Measurements from ENCODE around the gene RRAD. TPM values are rescaled to one million over a fixed set of nuclear protein-coding genes. Genes with fewer than 3 reads are reported as not detected.
A peak's percentile ranks its signal among the peaks of the same experiment; 100 is the strongest.
"Not testable (repeated sequence)": the region's sequence is repeated elsewhere in the genome, so short reads cannot be mapped to it uniquely, and the experiment has no call there.

The RRAD gene
- total and polyA plus RNA-seq, 4 donors: 31.8 to 42.3 (median 35.7) TPM

DNA sequence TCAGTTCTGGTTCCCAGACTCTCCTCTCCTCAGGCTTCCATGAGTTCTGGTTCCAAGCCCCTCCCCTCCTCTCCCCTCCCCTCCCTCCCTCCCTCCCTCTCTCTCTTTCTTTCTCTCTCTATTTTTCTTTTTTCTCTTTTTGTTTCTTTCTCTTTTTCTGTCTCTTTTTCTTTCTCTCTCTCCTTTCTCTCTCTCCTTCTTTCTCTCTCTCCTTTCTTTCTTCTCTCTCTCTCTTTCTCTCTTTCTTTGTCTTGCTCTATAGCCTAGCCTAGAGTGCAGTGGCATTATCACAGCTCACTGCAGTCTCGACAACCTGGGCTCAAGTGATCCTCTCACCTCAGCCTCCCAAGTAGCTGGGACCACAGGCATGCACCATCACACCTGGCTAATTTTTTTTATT lies 34.9 kb upstream of the RRAD start:
- ATAC-seq (ENCODE audit: insufficient read depth, low FRiP score) (no peak), DNase-seq (no peak)
- Histone ChIP-seq H3K36me3 (ENCODE audit: control insufficient read depth in 4 of 4, insufficient read depth in 4 of 4, low read length in 4 of 4) (no peaks in the 10 kb centered on the region), H3K9ac (ENCODE audit: insufficient read depth in 1 of 2, low read length in 2 of 2) (no peak overlapping the region), H3K9me3 (ENCODE audit: control insufficient read depth in 4 of 4, insufficient read depth in 3 of 4, low read length in 3 of 4) (no peaks in the 10 kb centered on the region), H3K27me3 (ENCODE audit: control insufficient read depth in 3 of 3, insufficient read depth in 3 of 3, low read length in 2 of 3) (no peaks in the 10 kb centered on the region), H3K4me1 (ENCODE audit: control insufficient read depth in 5 of 5, insufficient read depth in 5 of 5, low read length in 5 of 5) (peaks cover 0 to 7% (median 0%) of the 10 kb centered on the region in 5 donors), H3K4me3 (no peak overlapping the region), H3K27ac (ENCODE audit: low read depth in 1 of 2, low read length in 1 of 2) (no peak overlapping the region)
- TF ChIP-seq CTCF (IDR thresholded peaks at IDR 0.05; ENCODE audit: control extremely low read depth, extremely low read depth): no peak
- 86 to 90% methylated on average over 1 of the region's 1 CpG for WGBS, 2 donors

- H3K9me3 ChIP-seq (ENCODE audit: control insufficient read depth in 4 of 4, insufficient read depth in 3 of 4, low read length in 3 of 4): no peaks in the 10 kb centered on the region
- DNase-seq (no peak), ATAC-seq (ENCODE audit: insufficient read depth, low FRiP score) (peak; percentile 35)
- no peak overlapping the region for H3K4me3 ChIP-seq
- no peaks in the 10 kb centered on the region for H3K36me3 ChIP-seq (ENCODE audit: control insufficient read depth in 4 of 4, insufficient read depth in 4 of 4, low read length in 4 of 4)
- no peak for TF ChIP-seq CTCF (IDR thresholded peaks at IDR 0.05; ENCODE audit: control extremely low read depth, extremely low read depth)
- H3K9ac ChIP-seq (ENCODE audit: insufficient read depth in 1 of 2, low read length in 2 of 2): no peak overlapping the region
- H3K27me3 ChIP-seq (ENCODE audit: control insufficient read depth in 3 of 3, insufficient read depth in 3 of 3, low read length in 2 of 3): no peaks in the 10 kb centered on the region
- H3K4me1 ChIP-seq (ENCODE audit: control insufficient read depth in 5 of 5, insufficient read depth in 5 of 5, low read length in 5 of 5): peaks cover 0 to 7% (median 0%) of the 10 kb centered on the region in 5 donors
- H3K27ac ChIP-seq (ENCODE audit: low read depth in 1 of 2, low read length in 1 of 2): no peak overlapping the region
- WGBS, 2 donors: 40 to 56% methylated on average over 5 of the region's 5 CpGs
Observed at GRCh38 chr16:66959704-66960161, 34.4 kb upstream of the RRAD start.

- no peak overlapping the region for H3K4me3 ChIP-seq
- no peak for TF ChIP-seq CTCF (IDR thresholded peaks at IDR 0.05; ENCODE audit: control extremely low read depth, extremely low read depth)
- no peaks in the 10 kb centered on the region for H3K36me3 ChIP-seq (ENCODE audit: control insufficient read depth in 4 of 4, insufficient read depth in 4 of 4, low read length in 4 of 4)
- H3K27ac ChIP-seq (ENCODE audit: low read depth in 1 of 2, low read length in 1 of 2): no peak overlapping the region
- H3K27me3 ChIP-seq (ENCODE audit: control insufficient read depth in 3 of 3, insufficient read depth in 3 of 3, low read length in 2 of 3): no peaks in the 10 kb centered on the region
- H3K9me3 ChIP-seq (ENCODE audit: control insufficient read depth in 4 of 4, insufficient read depth in 3 of 4, low read length in 3 of 4): no peaks in the 10 kb centered on the region
- H3K4me1 ChIP-seq (ENCODE audit: control insufficient read depth in 5 of 5, insufficient read depth in 5 of 5, low read length in 5 of 5): peaks cover 0 to 7% (median 0%) of the 10 kb centered on the region in 5 donors
- no peak for DNase-seq
- no peak overlapping the region for H3K9ac ChIP-seq (ENCODE audit: insufficient read depth in 1 of 2, low read length in 2 of 2)
- no peak for ATAC-seq (ENCODE audit: insufficient read depth, low FRiP score)
- 76 to 79% methylated on average over 7 of the region's 7 CpGs for WGBS, 2 donors
Observed at GRCh38 chr16:66958857-66959703, 33.7 kb upstream of the RRAD start.

GRCh38 chr16:66956154-66956457 lies 30.8 kb upstream of the RRAD start:
- not testable (repeated sequence) for DNase-seq; ATAC-seq (ENCODE audit: insufficient read depth, low FRiP score)

GRCh38 chr16:66955363-66956153 lies 30.2 kb upstream of the RRAD start:
- not testable (repeated sequence) for H3K9ac ChIP-seq (ENCODE audit: insufficient read depth in 1 of 2, low read length in 2 of 2); H3K4me3 ChIP-seq; H3K4me1 ChIP-seq (ENCODE audit: control insufficient read depth in 5 of 5, insufficient read depth in 5 of 5, low read length in 5 of 5); H3K27ac ChIP-seq (ENCODE audit: low read depth in 1 of 2, low read length in 1 of 2); DNase-seq; H3K9me3 ChIP-seq (ENCODE audit: control insufficient read depth in 4 of 4, insufficient read depth in 3 of 4, low read length in 3 of 4); ATAC-seq (ENCODE audit: insufficient read depth, low FRiP score); H3K36me3 ChIP-seq (ENCODE audit: control insufficient read depth in 4 of 4, insufficient read depth in 4 of 4, low read length in 4 of 4)
- 72 to 78% methylated on average over 17 of the region's 17 CpGs for WGBS, 2 donors
- H3K27me3 ChIP-seq (ENCODE audit: control insufficient read depth in 3 of 3, insufficient read depth in 3 of 3, low read length in 2 of 3): peaks cover 0 to 13% (median 3%) of the 10 kb centered on the region in 3 donors

More at GRCh38 chr16:66956154-66956457, 30.8 kb upstream of the RRAD start:
- not testable (repeated sequence) for H3K27ac ChIP-seq (ENCODE audit: low read depth in 1 of 2, low read length in 1 of 2); H3K4me3 ChIP-seq; H3K9me3 ChIP-seq (ENCODE audit: control insufficient read depth in 4 of 4, insufficient read depth in 3 of 4, low read length in 3 of 4); H3K9ac ChIP-seq (ENCODE audit: insufficient read depth in 1 of 2, low read length in 2 of 2); H3K36me3 ChIP-seq (ENCODE audit: control insufficient read depth in 4 of 4, insufficient read depth in 4 of 4, low read length in 4 of 4); H3K4me1 ChIP-seq (ENCODE audit: control insufficient read depth in 5 of 5, insufficient read depth in 5 of 5, low read length in 5 of 5); H3K27me3 ChIP-seq (ENCODE audit: control insufficient read depth in 3 of 3, insufficient read depth in 3 of 3, low read length in 2 of 3)
- 90 to 100% methylated on average over 1 of the region's 1 CpG for WGBS, 2 donors
